ENCODE data around the gene MID1. TPM values are rescaled to one million over a fixed set of nuclear protein-coding genes. Genes with fewer than 3 reads are reported as not detected.
"Not testable (repeated sequence)": the region's sequence is repeated elsewhere in the genome, so short reads cannot be mapped to it uniquely, and the experiment has no call there.

Gene MID1
- total RNA-seq, 1 experiment from 2014 or later: 79.5 TPM

- no peak overlapping the region for H2AFZ ChIP-seq
- H4K20me1 ChIP-seq (ENCODE audit: insufficient read depth): no peaks in the 10 kb centered on the region
- no peaks in the 10 kb centered on the region for H3K4me1 ChIP-seq (replicated peaks; ENCODE audit: insufficient read depth)
- ChIA-PET POLR2A (ENCODE audit: unreplicated experiment) (no interaction called here), CTCF (no interaction called here)
- H3K27me3 ChIP-seq (ENCODE audit: insufficient read depth, low read depth): no peaks in the 10 kb centered on the region
- DNase-seq: no peak
- intact Hi-C loops (cut with micrococcal nuclease; ENCODE audit: unreplicated experiment): no loop called here
- H3K36me3 ChIP-seq (ENCODE audit: low read depth): no peaks in the 10 kb centered on the region
- no peaks in the 10 kb centered on the region for H3K9me2 ChIP-seq (ENCODE audit: insufficient read depth)
- no peak overlapping the region for H3K27ac ChIP-seq
- no peak overlapping the region for H3K4me2 ChIP-seq
- H3K4me3 ChIP-seq: no peak overlapping the region
- H3K79me2 ChIP-seq (ENCODE audit: low read depth): 0 out of 2 replicates have a peak, but pooled peaks cover 2% of the 10 kb centered on the region
- TF ChIP-seq EZH2 (IDR thresholded peaks at IDR 0.05; ENCODE audit: low read depth) (no peak), CTCF (conservative IDR thresholded peaks at IDR 0.05) (no peak)
- no peaks in the 10 kb centered on the region; the same call in 1 of the 2 replicates for H3K9me3 ChIP-seq (ENCODE audit: insufficient read depth, low read depth)
- no peaks in the 10 kb centered on the region for H3F3A ChIP-seq (ENCODE audit: insufficient read depth, low read depth)
- no TSS peak for BruUV-seq (replicated peaks)
Measured at GRCh38 chrX:10589098-10589497, 31.3 kb downstream of the MID1 start.

GRCh38 chrX:10584882-10585281 lies 35.5 kb downstream of the MID1 start:
- H2AFZ ChIP-seq; H3F3A ChIP-seq (ENCODE audit: insufficient read depth, low read depth); CTCF ChIA-PET; H3K9me3 ChIP-seq (ENCODE audit: insufficient read depth, low read depth); H3K27ac ChIP-seq; intact Hi-C loops (cut with micrococcal nuclease; ENCODE audit: unreplicated experiment); BruUV-seq (replicated peaks); POLR2A ChIA-PET (ENCODE audit: unreplicated experiment); H3K27me3 ChIP-seq (ENCODE audit: insufficient read depth, low read depth); H3K36me3 ChIP-seq (ENCODE audit: low read depth); H3K4me2 ChIP-seq; H4K20me1 ChIP-seq (ENCODE audit: insufficient read depth); DNase-seq; H3K4me3 ChIP-seq; H3K9me2 ChIP-seq (ENCODE audit: insufficient read depth): not testable (repeated sequence)
- Histone ChIP-seq H3K79me2 (ENCODE audit: low read depth) (peaks cover 24% of the 10 kb centered on the region; the same call in 1 of the 2 replicates), H3K4me1 (replicated peaks; ENCODE audit: insufficient read depth) (peaks cover 14% of the 10 kb centered on the region)

GRCh38 chrX:10582945-10583344 lies 37.4 kb downstream of the MID1 start:
- Histone ChIP-seq H3K4me2 (no peak overlapping the region), H3F3A (ENCODE audit: insufficient read depth, low read depth) (peaks cover 23% of the 10 kb centered on the region), H3K79me2 (ENCODE audit: low read depth) (peaks cover 31% of the 10 kb centered on the region), H3K4me1 (replicated peaks; ENCODE audit: insufficient read depth) (peaks cover 29% of the 10 kb centered on the region), H3K4me3 (no peak overlapping the region), H3K27me3 (ENCODE audit: insufficient read depth, low read depth) (no peaks in the 10 kb centered on the region), H3K36me3 (ENCODE audit: low read depth) (no peaks in the 10 kb centered on the region), H3K27ac (no peak overlapping the region), H3K9me3 (ENCODE audit: insufficient read depth, low read depth) (no peaks in the 10 kb centered on the region; the same call in 1 of the 2 replicates), H2AFZ (no peak overlapping the region), H3K9me2 (ENCODE audit: insufficient read depth) (no peaks in the 10 kb centered on the region), H4K20me1 (ENCODE audit: insufficient read depth) (no peaks in the 10 kb centered on the region)
- DNase-seq: no peak
- CTCF ChIA-PET: no interaction called here
- POLR2A ChIA-PET (ENCODE audit: unreplicated experiment): no interaction called here
- TF ChIP-seq CTCF (conservative IDR thresholded peaks at IDR 0.05) (no peak), EZH2 (IDR thresholded peaks at IDR 0.05; ENCODE audit: low read depth) (no peak)
- intact Hi-C loops (cut with micrococcal nuclease; ENCODE audit: unreplicated experiment): no loop called here
- no TSS peak for BruUV-seq (replicated peaks)

- Histone ChIP-seq H3K9me2 (ENCODE audit: insufficient read depth) (no peaks in the 10 kb centered on the region), H3F3A (ENCODE audit: insufficient read depth, low read depth) (peaks cover 25% of the 10 kb centered on the region), H3K27ac (0 out of 2 replicates have a peak overlapping the region, but pooled peaks have one; percentile 30), H3K4me3 (no peak overlapping the region), H3K4me2 (no peak overlapping the region), H3K27me3 (ENCODE audit: insufficient read depth, low read depth) (no peaks in the 10 kb centered on the region), H3K79me2 (ENCODE audit: low read depth) (peaks cover 36% of the 10 kb centered on the region), H3K4me1 (replicated peaks; ENCODE audit: insufficient read depth) (peaks cover 33% of the 10 kb centered on the region), H4K20me1 (ENCODE audit: insufficient read depth) (no peaks in the 10 kb centered on the region), H2AFZ (no peak overlapping the region), H3K9me3 (ENCODE audit: insufficient read depth, low read depth) (no peaks in the 10 kb centered on the region; the same call in 1 of the 2 replicates), H3K36me3 (ENCODE audit: low read depth) (no peaks in the 10 kb centered on the region)
- BruUV-seq (replicated peaks): no TSS peak
- CTCF ChIA-PET: no interaction called here
- TF ChIP-seq EZH2 (IDR thresholded peaks at IDR 0.05; ENCODE audit: low read depth) (no peak), CTCF (conservative IDR thresholded peaks at IDR 0.05) (no peak)
- intact Hi-C loops (cut with micrococcal nuclease; ENCODE audit: unreplicated experiment): no loop called here
- DNase-seq: peak in 1 of 2 experiments; percentile 50
- POLR2A ChIA-PET (ENCODE audit: unreplicated experiment): no interaction called here
Measured at GRCh38 chrX:10582215-10582733, 38.1 kb downstream of the MID1 start.

All from PC-9 (cell line).